Esophagus squamous epithelium (tissue), 4 donors: ENCODE results near the gene RTN4RL1.

Experiments used
- POLR2A ChIP-seq, 4 donors: fragments of 450-650 bp; IDR thresholded peaks; one replicate each; pipeline ENCODE4 v1.6.1; 2017; ENCODE audit warnings: antibody characterized with exemption in 4 of 4, mild to moderate bottlenecking in 4 of 4, moderate library complexity in 3 of 4
- TF ChIP-seq, protein P1 (sequence below), 6 experiments: fragments of 450-650 bp in 4 of 6; fragments of 200-600 bp in 2 of 6; sonication (generic) in 2 of 6; IDR thresholded peaks; one replicate each; pipeline ENCODE4 v1.5.1; 2016 to 2019; ENCODE audit warnings: antibody characterized with exemption in 6 of 6, mild to moderate bottlenecking in 4 of 6, moderate library complexity in 4 of 6

DNA sequence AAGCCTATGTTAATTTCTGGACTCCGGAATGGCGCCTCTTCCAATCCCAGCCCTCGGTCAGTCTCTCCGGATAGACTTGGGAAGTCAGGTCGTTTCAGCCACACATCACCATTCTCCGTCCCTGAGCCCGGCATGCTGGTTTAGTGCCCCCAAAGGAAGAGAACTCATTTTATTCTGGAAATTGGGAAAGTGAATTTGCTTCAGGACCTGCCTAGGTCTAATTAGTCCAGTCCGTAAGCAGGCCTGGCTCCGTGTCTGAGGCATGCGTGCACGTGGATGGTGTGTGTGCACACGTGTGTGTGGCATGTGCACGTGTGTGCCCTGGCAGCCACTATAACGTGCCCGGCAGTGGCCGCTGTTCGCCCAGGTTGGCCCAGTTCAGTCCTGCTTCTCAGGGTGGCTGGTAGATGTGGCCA lies 117.9 kb downstream of the RTN4RL1 start:
- TF ChIP-seq, protein P1, sequence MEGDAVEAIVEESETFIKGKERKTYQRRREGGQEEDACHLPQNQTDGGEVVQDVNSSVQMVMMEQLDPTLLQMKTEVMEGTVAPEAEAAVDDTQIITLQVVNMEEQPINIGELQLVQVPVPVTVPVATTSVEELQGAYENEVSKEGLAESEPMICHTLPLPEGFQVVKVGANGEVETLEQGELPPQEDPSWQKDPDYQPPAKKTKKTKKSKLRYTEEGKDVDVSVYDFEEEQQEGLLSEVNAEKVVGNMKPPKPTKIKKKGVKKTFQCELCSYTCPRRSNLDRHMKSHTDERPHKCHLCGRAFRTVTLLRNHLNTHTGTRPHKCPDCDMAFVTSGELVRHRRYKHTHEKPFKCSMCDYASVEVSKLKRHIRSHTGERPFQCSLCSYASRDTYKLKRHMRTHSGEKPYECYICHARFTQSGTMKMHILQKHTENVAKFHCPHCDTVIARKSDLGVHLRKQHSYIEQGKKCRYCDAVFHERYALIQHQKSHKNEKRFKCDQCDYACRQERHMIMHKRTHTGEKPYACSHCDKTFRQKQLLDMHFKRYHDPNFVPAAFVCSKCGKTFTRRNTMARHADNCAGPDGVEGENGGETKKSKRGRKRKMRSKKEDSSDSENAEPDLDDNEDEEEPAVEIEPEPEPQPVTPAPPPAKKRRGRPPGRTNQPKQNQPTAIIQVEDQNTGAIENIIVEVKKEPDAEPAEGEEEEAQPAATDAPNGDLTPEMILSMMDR (IDR thresholded peaks at IDR 0.05), result no peak
- TF ChIP-seq POLR2A (IDR thresholded peaks at IDR 0.05), result no peak
